H1 (cell line): ENCODE results near the gene SLC9A3. TPM values are rescaled to one million over a fixed set of nuclear protein-coding genes. Genes with fewer than 3 reads are reported as not detected.

Experiments used
- CTCF ChIA-PET: fragments of 300-600 bp; sonication (Branson Sonifier 250); formaldehyde crosslinking; loops from one replicate; lab custom pipeline; 2021; ENCODE audit not compliant: partially characterized antibody; lab: Charles Lee
- POLR2A ChIA-PET: fragments of 300-600 bp; sonication (Branson Sonifier 250); formaldehyde crosslinking; loops from one replicate; lab custom pipeline; 2021; ENCODE audit warnings: inconsistent platforms; ENCODE audit not compliant: partially characterized antibody; lab: Charles Lee
- DNase-seq, 2 experiments: peaks; one replicate each; pipeline versions ENCODE4 v3.0.0 to v3.0.0-alpha.2; 2010 to 2022; ENCODE audit warnings: low spot score in 2 of 2, low read depth in 1 of 2, mixed read lengths in 1 of 2
- FAIRE-seq: peaks from 2 replicates; lab custom pipeline; 2011; peaks lifted over from hg19 to GRCh38; lab: Jason Lieb, UNC
- H2AFZ ChIP-seq: 2 replicates; pipeline ENCODE4 v1.8.1; 2012; ENCODE audit warnings: low read length, inconsistent platforms
- H2AK5ac ChIP-seq: 2 replicates; pipeline ENCODE4 v1.6.1; 2013; ENCODE audit warnings: low read depth, low read length
- H2BK120ac ChIP-seq: replicated peaks from 2 replicates; pipeline ENCODE3; 2013; ENCODE audit warnings: low read depth, low read length, inconsistent platforms
- H2BK12ac ChIP-seq: 2 replicates; pipeline ENCODE4 v1.6.1; 2013; ENCODE audit warnings: low read depth, low read length
- H2BK15ac ChIP-seq: 2 replicates; pipeline ENCODE4 v1.6.1; 2013; ENCODE audit warnings: low read length
- H2BK20ac ChIP-seq: 2 replicates; pipeline ENCODE4 v1.6.1; 2013; ENCODE audit warnings: low read length
- H2BK5ac ChIP-seq: 2 replicates; pipeline ENCODE4 v1.6.1; 2013; ENCODE audit warnings: low read depth, low read length
- H3K14ac ChIP-seq: 2 replicates; pipeline ENCODE4 v1.6.1; 2013; ENCODE audit warnings: inconsistent platforms; ENCODE audit not compliant: insufficient read length
- H3K18ac ChIP-seq: 2 replicates; pipeline ENCODE4 v1.6.1; 2013; ENCODE audit warnings: low read length; ENCODE audit errors: extremely low read depth
- H3K23ac ChIP-seq: 2 replicates; pipeline ENCODE4 v1.6.1; 2013; ENCODE audit warnings: inconsistent platforms; ENCODE audit not compliant: insufficient read length
- H3K23me2 ChIP-seq: 2 replicates; pipeline ENCODE4 v1.6.1; 2013; ENCODE audit warnings: low read depth, low read length
- H3K27ac ChIP-seq: 2 replicates; pipeline ENCODE4 v1.6.1; 2011; ENCODE audit warnings: low read depth, low read length, inconsistent platforms
- H3K27me3 ChIP-seq, 4 experiments: replicated peaks in 1 of 4; 1 replicate in 1 of 4; 2 replicates in 3 of 4; pipeline versions ENCODE4 v1.6.1 to v1.8.1; 2011 to 2013; ENCODE audit warnings: low read length in 3 of 4, mild to moderate bottlenecking in 3 of 4, inconsistent platforms in 2 of 4, mixed read lengths in 2 of 4, moderate library complexity in 1 of 4; ENCODE audit not compliant: control insufficient read depth in 3 of 4, insufficient read depth in 3 of 4; ENCODE audit errors: extremely low read depth in 1 of 4
- H3K36me3 ChIP-seq, 4 experiments: 2 replicates each; pipeline versions ENCODE4 v1.6.1 to v1.8.1; 2011 to 2013; ENCODE audit warnings: mild to moderate bottlenecking in 4 of 4, low read length in 3 of 4, moderate library complexity in 2 of 4, control low read depth in 1 of 4, inconsistent platforms in 1 of 4; ENCODE audit not compliant: insufficient read depth in 4 of 4, control insufficient read depth in 2 of 4
- H3K4ac ChIP-seq: replicated peaks from 2 replicates; pipeline ENCODE3; 2013; ENCODE audit warnings: low read length, low read depth, mixed read lengths, inconsistent platforms; ENCODE audit not compliant: insufficient read length
- H3K4me1 ChIP-seq, 4 experiments: replicated peaks in 1 of 4; 1 replicate in 1 of 4; 2 replicates in 3 of 4; pipeline versions ENCODE4 v1.6.1 to v1.8.1; 2011 to 2013; ENCODE audit warnings: low read length in 3 of 4, inconsistent platforms in 2 of 4, mixed read lengths in 1 of 4; ENCODE audit not compliant: insufficient read depth in 4 of 4, control insufficient read depth in 3 of 4
- H3K4me2 ChIP-seq, 2 experiments: 2 replicates each; pipeline versions ENCODE4 v1.6.1 to v1.8.1; 2011 to 2013; ENCODE audit warnings: low read depth in 2 of 2, low read length in 2 of 2, control low read depth in 1 of 2, inconsistent platforms in 1 of 2, mild to moderate bottlenecking in 1 of 2; ENCODE audit not compliant: insufficient read depth in 1 of 2
- H3K4me3 ChIP-seq, 4 experiments: fragments of 200-600, 300-600 bp in 1 of 4; sonication (generic), shearing (Covaris generic), sonication (Bioruptor Twin) in 1 of 4; 2 replicates each; pipeline versions ENCODE4 v1.5.1 to v1.8.1; 2011 to 2016; ENCODE audit warnings: low read length in 4 of 4, low read depth in 3 of 4, control low read depth in 2 of 4, inconsistent platforms in 2 of 4, mild to moderate bottlenecking in 2 of 4, mixed read lengths in 1 of 4, moderate library complexity in 1 of 4; ENCODE audit not compliant: insufficient read depth in 2 of 4; ENCODE audit errors: extremely low read depth in 1 of 4
- H3K56ac ChIP-seq: replicated peaks from 2 replicates; pipeline ENCODE3; 2013; ENCODE audit warnings: low read depth, mild to moderate bottlenecking, mixed read lengths, low read length, inconsistent platforms; ENCODE audit not compliant: insufficient read length
- H3K79me1 ChIP-seq: 2 replicates; pipeline ENCODE4 v1.6.1; 2013; ENCODE audit warnings: low read depth, low read length, control low read depth
- H3K79me2 ChIP-seq, 2 experiments: 2 replicates each; pipeline versions ENCODE4 v1.6.1 to v1.8.1; 2012 to 2013; ENCODE audit warnings: low read length in 2 of 2, mild to moderate bottlenecking in 2 of 2, inconsistent platforms in 1 of 2; ENCODE audit not compliant: insufficient read depth in 2 of 2, control insufficient read depth in 1 of 2
- H3K9ac ChIP-seq, 4 experiments: replicated peaks in 1 of 4; 1 replicate in 1 of 4; 2 replicates in 3 of 4; pipeline versions ENCODE4 v1.6.1 to v1.8.1; 2011 to 2013; ENCODE audit warnings: low read depth in 3 of 4, low read length in 3 of 4, control low read depth in 2 of 4, mild to moderate bottlenecking in 2 of 4, moderate library complexity in 2 of 4, inconsistent platforms in 1 of 4; ENCODE audit errors: extremely low read depth in 1 of 4
- H3K9me3 ChIP-seq, 2 experiments: 2 replicates each; pipeline versions ENCODE4 v1.6.1 to v1.8.1; 2012 to 2013; ENCODE audit warnings: mild to moderate bottlenecking in 2 of 2, moderate library complexity in 2 of 2, control low read depth in 1 of 2, inconsistent platforms in 1 of 2, low read depth in 1 of 2, low read length in 1 of 2, mixed read lengths in 1 of 2; ENCODE audit not compliant: insufficient read depth in 2 of 2
- H4K20me1 ChIP-seq, 2 experiments: replicated peaks in 1 of 2; 2 replicates each; pipeline versions ENCODE3 to v1.8.1; 2011 to 2013; ENCODE audit warnings: inconsistent platforms in 2 of 2, low read length in 2 of 2, mild to moderate bottlenecking in 1 of 2; ENCODE audit not compliant: insufficient read depth in 2 of 2, control insufficient read depth in 1 of 2
- H4K5ac ChIP-seq: 2 replicates; pipeline ENCODE4 v1.6.1; 2013; ENCODE audit warnings: low read length, low read depth, mixed read lengths, inconsistent platforms; ENCODE audit not compliant: insufficient read length
- H4K8ac ChIP-seq: 2 replicates; pipeline ENCODE4 v1.8.0; 2013; ENCODE audit warnings: mild to moderate bottlenecking, moderate library complexity, low read length, inconsistent platforms; ENCODE audit not compliant: insufficient read depth; ENCODE audit errors: extremely low read depth
- H4K91ac ChIP-seq: replicated peaks from 2 replicates; pipeline ENCODE3; 2013; ENCODE audit warnings: low read length, mixed read lengths, inconsistent platforms; ENCODE audit not compliant: insufficient read length
- E2F6 ChIP-seq: IDR thresholded peaks from 2 replicates; pipeline ENCODE4 v1.6.1; 2012; ENCODE audit warnings: inconsistent platforms
- TAF7 ChIP-seq: optimal IDR thresholded peaks from 2 replicates; pipeline ENCODE3; 2011; ENCODE audit warnings: low read depth, mild to moderate bottlenecking, inconsistent platforms, low read length, moderate library complexity, borderline replicate concordance
- WGBS, 2 experiments: shearing (Covaris generic) in 1 of 2; methylation state at CpG; one replicate each; pipeline versions ENCODE4 v1.1.6 to v1.1.7; 2013 to 2015; ENCODE audit warnings: low lambda C conversion rate in 2 of 2, mixed read lengths in 2 of 2, inconsistent platforms in 1 of 2, low coverage in 1 of 2, missing lambda C conversion rate in 1 of 2; ENCODE audit not compliant: insufficient replicate concordance in 2 of 2, insufficient coverage in 1 of 2, insufficient read length in 1 of 2; ENCODE audit errors: extremely low coverage in 1 of 2, missing lambda C conversion rate in 1 of 2; 5-methylcytosine and 5-hydroxymethylcytosine counted together
- polyA plus RNA-seq, 7 experiments: library from polyadenylated mRNA; depleted of rRNA in 3 of 7; stranded (reverse) in 5 of 7; unstranded in 2 of 7; fragments of >200 nt in 5 of 7; fragments of 200-250 nt in 2 of 7; gene quantifications; 1 replicate in 5 of 7; 2 replicates in 1 of 7; 4 replicates in 1 of 7; pipeline versions ENCODE4 v1.2.1 to v1.2.3, GENCODE V29; 2011 to 2013; ENCODE audit warnings: missing spikeins in 2 of 7, mixed read lengths in 2 of 7
- total RNA-seq: library from RNA; stranded (reverse); fragmentation: NEBNext Ultra II Directional; extraction: Animal tissue kit (Norgen Biotek cat#: 25700); gene quantifications from 2 replicates; pipeline ENCODE4 v1.2.1, GENCODE V29; 2021

Gene SLC9A3
- total and polyA plus RNA-seq, 2 of the 8 experiments (the other 6 are each of a cell fraction or from before 2014, with no cell fraction given) = 0.95 to 1.0 TPM

- CTCF ChIA-PET = no interaction called here
- no peaks in the 10 kb centered on the region for H3K79me2 ChIP-seq
- TF ChIP-seq E2F6 = peak; percentile 44
- no peak for TF ChIP-seq TAF7
- peak overlapping the region in 1 of 4 experiments; percentile 43; a peak in 1 of 8 replicates for H3K4me3 ChIP-seq
- no peak overlapping the region for H4K91ac ChIP-seq
- no peak overlapping the region for H3K56ac ChIP-seq
- WGBS, 2 experiments = 91% methylated on average over 23 of the region's 38 CpGs; no CpG with 5 or more reads in 1 of the 2 experiments
- no peak overlapping the region; the same call in 1 of the 2 replicates for H3K18ac ChIP-seq
- 0 out of 2 replicates have a peak, but pooled peaks cover 1% of the 10 kb centered on the region for H3K23me2 ChIP-seq
- no peak overlapping the region for H3K4ac ChIP-seq
- no peak overlapping the region for H2AFZ ChIP-seq
- H4K5ac ChIP-seq = no peak overlapping the region
- H2BK15ac ChIP-seq = no peak overlapping the region
- DNase-seq (no peak), FAIRE-seq (no peak)
- H2BK5ac ChIP-seq = no peak overlapping the region
- H3K4me2 ChIP-seq = peak overlapping the region; percentile 8 to 36; a peak in 2 of 4 replicates
- H4K8ac ChIP-seq = peak overlapping the region; percentile 28
- H3K23ac ChIP-seq = no peak overlapping the region
- H3K9me3 ChIP-seq = no peaks in the 10 kb centered on the region
- H2BK120ac ChIP-seq = no peak overlapping the region
- no peaks in the 10 kb centered on the region for H4K20me1 ChIP-seq
- peaks cover 0 to 22% (median 5%) of the 10 kb centered on the region in 4 experiments; a peak in 4 of 7 replicates for H3K4me1 ChIP-seq
- H3K27me3 ChIP-seq = peaks cover 0 to 32% (median 25%) of the 10 kb centered on the region in 4 experiments; a peak in 6 of 7 replicates
- H2BK12ac ChIP-seq = no peak overlapping the region
- POLR2A ChIA-PET = interaction anchor here (0.9 to 1.0 kb wide), 2 partner anchors 19 to 43 kb away, joined by 3 to 4 read pairs; no protein-coding TSS in a partner anchor
- no peak overlapping the region for H2BK20ac ChIP-seq
- H3K9ac ChIP-seq = no peak overlapping the region
- no peak overlapping the region for H2AK5ac ChIP-seq
- H3K79me1 ChIP-seq = no peaks in the 10 kb centered on the region
- no peak overlapping the region for H3K27ac ChIP-seq
- H3K36me3 ChIP-seq = no peaks in the 10 kb centered on the region
- H3K14ac ChIP-seq = no peak overlapping the region
Observed at GRCh38 chr5:494667-495255, 29.5 kb downstream of the SLC9A3 start.
